Ramos (cell line): ENCODE data around the gene NOXA1.

Experiments used
- in situ Hi-C: fragments of 300-500 bp; cut with MboI; formaldehyde crosslinking; loops from one replicate; pipeline ENCODE4 v1.14.3; 2022; ENCODE audit warnings: low sequenced_read_pairs; ENCODE audit not compliant: unreplicated experiment

NOXA1 gene

DNA sequence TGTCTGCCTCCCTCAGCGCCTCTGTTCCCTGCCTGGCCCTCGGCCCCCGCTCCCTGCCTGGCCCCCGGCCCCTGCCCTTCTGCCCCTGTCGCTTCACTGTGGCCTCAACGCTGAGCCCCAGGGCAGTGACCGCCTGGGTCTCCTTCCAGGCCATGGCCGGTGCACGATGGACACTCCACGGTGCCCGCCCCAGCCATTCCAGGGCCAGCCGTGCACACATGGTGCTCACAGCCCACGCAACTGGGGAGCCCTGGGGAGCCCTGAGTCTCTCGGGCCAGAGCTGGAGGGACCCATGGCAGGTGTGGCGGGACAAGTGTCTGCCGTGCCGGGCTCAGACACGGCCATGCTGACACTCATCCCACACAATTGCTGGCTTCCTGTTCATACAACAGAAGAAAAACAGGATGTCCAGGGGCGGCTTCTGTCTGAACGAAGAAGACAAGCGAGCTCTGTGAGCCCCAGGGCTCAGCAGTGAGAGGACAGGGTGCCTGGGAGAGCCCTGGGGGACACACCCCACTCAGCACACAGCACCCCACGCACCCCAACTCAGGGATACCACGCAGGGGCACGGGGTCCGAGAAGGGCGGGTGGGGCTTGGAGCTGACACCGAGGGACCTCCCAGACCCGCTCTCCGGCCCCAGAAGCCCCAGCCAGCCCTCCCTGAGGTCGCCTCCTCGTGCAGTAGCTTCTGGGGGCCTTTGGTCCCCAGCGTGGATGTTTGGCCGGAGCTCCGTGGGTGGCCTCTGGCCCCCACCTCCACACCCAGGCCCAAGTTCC is 35.9 kb upstream of the NOXA1 start:
- in situ Hi-C loops: no loop called here

- in situ Hi-C loops: no loop called here
Observed at GRCh38 chr9:137387891-137388560, 35.2 kb upstream of the NOXA1 start.

DNA sequence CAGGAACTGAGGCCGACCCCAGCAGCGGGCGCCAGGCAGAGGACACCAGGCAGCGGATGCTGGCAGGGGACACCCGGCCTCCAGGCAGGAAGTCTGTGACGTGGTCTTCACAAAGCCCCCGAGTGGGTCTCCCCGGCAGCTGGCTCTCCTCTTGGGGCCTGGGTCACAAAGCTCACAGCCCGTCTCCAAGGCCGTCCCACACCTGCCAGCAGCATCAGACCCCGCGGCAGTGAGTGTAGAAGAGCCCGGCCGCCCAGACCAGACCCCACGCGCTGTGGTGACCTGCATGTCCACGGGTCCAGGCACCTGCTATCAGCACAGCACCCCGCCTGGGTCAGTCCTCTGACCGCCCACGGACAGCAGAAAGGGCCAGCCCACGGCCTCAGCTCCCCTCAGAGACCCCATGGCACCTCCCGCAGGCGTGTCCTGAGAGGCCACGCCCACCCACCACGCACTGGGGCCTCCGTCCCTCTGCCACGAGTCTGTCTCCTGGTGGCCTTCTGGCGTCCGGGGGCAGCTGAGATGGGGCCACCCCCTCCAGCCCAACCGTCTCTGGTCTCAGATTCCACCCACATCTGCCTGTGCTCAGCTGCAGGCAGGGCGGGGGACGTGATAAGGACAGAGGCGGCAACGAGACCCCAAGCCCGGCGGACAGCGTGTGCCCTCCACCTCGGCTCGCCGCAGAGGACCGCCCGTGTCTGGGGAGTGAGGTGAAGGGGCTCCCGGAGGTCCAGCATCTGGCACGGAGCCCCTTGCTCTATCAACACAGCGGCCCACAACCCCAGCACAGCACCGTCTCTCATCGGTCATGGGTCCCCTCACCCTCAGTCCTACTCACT is 34.4 kb upstream of the NOXA1 start:
- in situ Hi-C loops: no loop called here

DNA sequence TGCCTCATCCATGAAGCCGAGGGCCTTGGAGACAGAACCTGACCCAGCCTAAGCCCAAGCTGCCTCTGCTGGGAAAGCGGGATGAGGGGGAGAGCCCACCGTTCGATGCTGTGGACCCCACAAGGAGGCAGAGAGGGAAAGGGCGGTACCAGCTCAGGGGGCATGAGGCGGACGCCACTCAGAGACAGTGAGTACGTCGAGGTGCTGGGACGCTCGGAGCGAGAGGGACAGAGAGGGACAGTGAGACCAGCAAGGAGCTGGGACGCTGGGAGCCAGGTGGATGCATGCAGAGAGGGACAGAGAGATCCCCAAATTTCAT is 33.8 kb upstream of the NOXA1 start:
- in situ Hi-C loops: no loop called here

- in situ Hi-C loops: no loop called here
Observed at GRCh38 chr9:137390553-137391410, 32.4 kb upstream of the NOXA1 start.

- in situ Hi-C loops: no loop called here
Observed at GRCh38 chr9:137391411-137391754, 31.8 kb upstream of the NOXA1 start.

DNA sequence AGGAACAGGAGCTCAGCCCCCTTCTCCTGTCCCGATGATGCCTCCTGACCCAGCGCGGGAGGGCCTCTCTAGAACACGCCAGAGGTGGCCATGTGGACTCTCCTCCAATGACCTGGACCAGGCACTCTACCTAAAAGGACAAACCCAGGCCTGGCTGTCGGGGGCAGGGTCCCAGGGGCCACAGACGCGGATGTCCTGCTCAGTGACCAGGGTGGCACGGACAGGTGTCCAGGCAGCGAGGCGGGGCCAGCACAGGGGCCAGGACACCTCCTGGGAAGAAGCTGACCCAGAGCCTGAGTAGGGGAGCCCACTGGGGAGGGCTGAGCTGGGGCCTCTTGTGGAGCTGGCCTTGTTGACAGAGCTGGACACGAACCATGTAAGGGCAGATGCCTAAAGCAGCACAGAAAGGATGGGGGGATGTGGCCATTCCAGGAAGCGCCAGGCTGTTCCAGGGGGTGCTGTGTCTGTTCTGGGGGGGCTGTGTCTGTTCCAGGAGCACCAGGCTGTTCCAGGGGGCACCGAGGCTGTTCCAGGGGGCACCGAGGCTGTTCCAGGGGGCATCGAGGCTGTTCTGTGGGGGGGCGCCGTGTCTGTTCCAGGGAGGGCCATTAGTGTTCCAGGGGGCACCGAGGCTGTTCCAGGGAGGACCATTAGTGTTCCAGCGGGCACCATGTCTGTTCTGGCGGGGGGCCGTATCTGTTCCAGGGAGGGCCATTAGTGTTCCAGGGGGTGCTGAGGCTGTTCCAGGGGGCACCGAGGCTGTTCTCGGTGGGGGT is 30.8 kb upstream of the NOXA1 start:
- in situ Hi-C loops: no loop called here

GRCh38 chr9:137393176-137394150 is 29.7 kb upstream of the NOXA1 start:
- in situ Hi-C loops: no loop called here

GRCh38 chr9:137394866-137395665 is 28.1 kb upstream of the NOXA1 start:
- in situ Hi-C loops: no loop called here

- in situ Hi-C loops: no loop called here
Observed at GRCh38 chr9:137395666-137396010, 27.6 kb upstream of the NOXA1 start.

DNA sequence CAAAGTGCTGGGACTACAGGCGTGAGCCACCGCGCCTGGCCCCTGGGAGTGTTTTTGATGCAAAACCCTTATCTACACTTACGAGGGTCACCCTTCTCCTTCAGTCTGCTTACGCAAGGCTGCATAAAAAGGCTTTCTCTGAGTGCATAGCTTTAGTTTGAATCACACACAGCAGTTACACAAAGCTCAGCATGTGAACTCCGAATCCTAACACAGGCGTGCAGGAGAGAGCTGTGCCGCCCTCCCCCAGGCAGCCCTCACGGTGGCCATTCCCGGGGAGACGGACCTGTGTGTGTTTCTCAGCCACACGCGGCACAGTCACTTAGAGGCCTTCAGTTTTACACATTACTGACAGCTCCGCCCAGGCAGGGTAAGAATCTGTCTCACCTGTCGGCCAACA is 27.0 kb upstream of the NOXA1 start:
- in situ Hi-C loops: no loop called here

- in situ Hi-C loops: no loop called here
Observed at GRCh38 chr9:137396634-137397367, 26.4 kb upstream of the NOXA1 start.

- in situ Hi-C loops: no loop called here
Observed at GRCh38 chr9:137397675-137398423, 25.3 kb upstream of the NOXA1 start.

DNA sequence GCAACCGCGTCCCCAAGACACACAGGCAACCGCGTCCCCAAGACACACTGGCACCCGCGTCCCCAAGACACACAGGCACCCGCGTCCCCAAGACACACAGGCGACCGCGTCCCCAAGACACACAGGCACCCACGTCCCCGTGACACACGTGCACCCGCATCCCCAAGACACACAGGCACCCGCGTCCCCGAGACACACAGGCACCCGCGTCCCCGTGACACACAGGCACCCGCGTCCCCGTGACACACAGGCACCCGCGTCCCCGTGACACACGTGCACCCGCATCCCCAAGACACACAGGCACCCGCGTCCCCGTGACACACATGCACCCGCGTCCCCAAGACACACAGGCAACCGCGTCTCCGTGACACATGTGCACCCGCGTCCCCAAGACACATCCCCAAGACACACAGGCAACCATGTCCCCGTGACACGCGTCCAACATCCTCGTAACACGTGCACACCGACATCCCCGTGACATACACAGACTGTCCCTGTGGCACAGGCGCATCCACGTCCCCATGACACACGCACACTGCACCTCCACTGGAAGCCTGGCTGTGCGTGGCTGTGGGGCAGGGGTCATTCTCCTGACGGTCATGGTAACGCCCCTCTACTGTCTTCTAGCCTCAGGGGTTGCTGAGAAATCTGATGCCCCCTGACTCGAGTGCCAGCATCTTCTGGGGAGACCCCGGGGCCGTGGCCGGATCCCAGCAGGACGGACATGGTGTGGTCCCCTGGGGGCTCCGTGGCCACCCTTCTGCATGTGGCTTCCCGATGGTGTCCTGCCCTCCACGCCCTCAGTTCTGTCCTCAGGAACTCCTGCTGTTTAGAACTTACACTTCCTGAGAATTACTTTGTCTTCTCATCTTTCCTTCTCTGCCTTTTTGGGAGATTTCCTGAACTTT is 24.4 kb upstream of the NOXA1 start:
- in situ Hi-C loops: no loop called here

GRCh38 chr9:137402746-137403145 is 20.4 kb upstream of the NOXA1 start:
- in situ Hi-C loops: no loop called here
